ENCODE measurements around the gene TEX264. TPM values are rescaled to one million over a fixed set of nuclear protein-coding genes. Genes with fewer than 3 reads are reported as not detected.

The TEX264 gene
- total RNA-seq, 1 donor from 2014 or later = 43.1 TPM

DNA sequence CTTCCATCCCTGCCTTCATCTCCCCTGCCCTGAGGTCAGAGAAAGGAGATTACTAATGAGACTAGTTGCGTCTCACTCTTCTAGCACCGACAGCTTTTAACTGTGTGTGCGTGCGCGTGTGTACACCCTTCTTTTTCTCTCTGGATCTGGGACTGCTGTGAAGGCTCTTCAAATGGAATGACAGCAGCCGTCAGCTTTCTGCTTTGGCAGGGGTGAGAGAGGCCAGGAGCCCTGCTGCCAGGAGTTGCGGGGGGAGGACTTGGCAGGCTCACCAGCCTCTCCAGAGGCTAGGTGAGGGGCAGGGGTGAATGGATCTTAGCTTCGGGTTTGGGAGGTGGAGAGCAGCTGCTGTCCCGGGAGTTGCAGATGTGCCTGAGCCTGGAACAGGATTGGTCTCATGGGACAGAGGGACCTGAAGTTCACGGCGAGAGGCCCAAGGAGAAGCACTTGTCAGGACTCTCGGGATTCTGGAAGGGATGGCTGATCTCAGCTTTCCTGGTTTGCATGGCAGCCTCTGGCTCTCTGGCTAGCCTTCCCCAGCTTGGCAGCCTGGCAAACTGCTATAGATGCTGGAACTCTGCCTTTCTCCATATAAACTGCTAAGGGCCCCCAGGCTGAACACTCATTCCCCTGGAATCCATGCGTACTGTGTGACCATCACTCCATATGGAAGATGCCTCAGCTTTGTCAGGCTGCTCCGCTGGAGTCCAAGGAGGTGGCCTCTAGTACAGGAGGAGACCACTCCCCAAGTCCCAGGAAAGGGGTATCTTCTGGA lies 16.6 kb downstream of the TEX264 start:
- no peaks in the 10 kb centered on the region for H3K9me3 Mint-ChIP-seq
- DNase-seq (ENCODE audit: low spot score) = no peak
- no peaks in the 10 kb centered on the region for H3K27me3 Mint-ChIP-seq (ENCODE audit: low read depth)
- peak overlapping the region; percentile 83 for H3K27ac Mint-ChIP-seq
- peaks cover 49% of the 10 kb centered on the region for H3K36me3 Mint-ChIP-seq (ENCODE audit: low read depth)
- peaks cover 53% of the 10 kb centered on the region for H3K4me1 Mint-ChIP-seq (ENCODE audit: low read depth)
- intact Hi-C loops (cut with micrococcal nuclease) = loop anchor here (2.0 to 10.0 kb wide), 2 partner anchors 17 to 1073 kb away; partner anchors contain the start of genes CISH, MAPKAPK3 and TEX264
- no peak overlapping the region for H3K4me3 Mint-ChIP-seq (ENCODE audit: low read depth)

DNA sequence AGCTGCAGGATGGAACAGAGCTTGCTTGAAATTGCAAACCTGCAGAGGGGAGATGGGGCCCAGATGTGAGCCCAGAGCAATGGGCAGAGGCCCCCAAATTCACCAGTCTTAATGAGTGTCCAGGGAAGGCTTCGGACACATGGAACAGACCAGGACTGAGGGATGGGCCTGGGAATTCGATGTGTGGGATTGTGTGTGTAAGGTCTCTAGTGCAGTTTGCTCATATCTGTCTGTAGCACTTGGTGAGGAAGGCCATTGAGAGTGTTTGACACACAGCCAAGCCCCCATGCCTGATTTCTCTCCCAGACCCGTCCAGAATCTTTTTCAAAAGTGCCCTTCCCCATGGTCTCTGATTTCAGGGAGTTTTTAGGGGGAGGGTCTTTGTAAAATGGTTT lies 17.2 kb downstream of the TEX264 start:
- H3K9me3 Mint-ChIP-seq = no peaks in the 10 kb centered on the region
- no peaks in the 10 kb centered on the region for H3K27me3 Mint-ChIP-seq (ENCODE audit: low read depth)
- intact Hi-C loops (cut with micrococcal nuclease) = loop anchor here (10.0 kb wide), 1 partner anchor 1073 kb away; the partner anchor contains the start of genes CISH and MAPKAPK3
- peaks cover 49% of the 10 kb centered on the region for H3K36me3 Mint-ChIP-seq (ENCODE audit: low read depth)
- peaks cover 48% of the 10 kb centered on the region for H3K4me1 Mint-ChIP-seq (ENCODE audit: low read depth)
- no peak overlapping the region for H3K4me3 Mint-ChIP-seq (ENCODE audit: low read depth)
- no peak for DNase-seq (ENCODE audit: low spot score)
- peak overlapping the region; percentile 9 for H3K27ac Mint-ChIP-seq

DNA sequence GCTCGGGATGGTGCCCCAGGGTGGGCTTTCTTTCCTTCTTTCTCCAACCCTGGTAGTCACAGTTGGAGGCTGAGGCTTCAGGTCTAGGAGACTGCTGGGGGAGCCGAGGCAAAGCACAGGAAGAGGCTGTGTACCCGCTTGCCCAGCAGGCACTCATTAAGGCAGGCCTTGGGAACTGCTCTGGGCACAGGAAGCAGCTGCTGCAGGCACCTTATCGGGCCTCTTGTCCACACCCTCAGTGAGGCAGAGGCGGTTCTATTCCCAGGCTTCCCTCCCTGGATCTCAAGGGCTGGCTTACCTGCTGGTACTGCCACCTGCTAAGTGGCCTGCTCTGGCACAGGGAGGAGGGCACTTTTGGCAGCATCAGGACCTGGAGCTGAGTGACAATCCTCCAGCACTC lies 20.0 kb downstream of the TEX264 start:
- no peak overlapping the region for H3K4me3 Mint-ChIP-seq (ENCODE audit: low read depth)
- intact Hi-C loops (cut with micrococcal nuclease) = no loop called here
- peaks cover 29% of the 10 kb centered on the region for H3K4me1 Mint-ChIP-seq (ENCODE audit: low read depth)
- H3K27ac Mint-ChIP-seq = no peak overlapping the region
- no peaks in the 10 kb centered on the region for H3K27me3 Mint-ChIP-seq (ENCODE audit: low read depth)
- peaks cover 39% of the 10 kb centered on the region for H3K36me3 Mint-ChIP-seq (ENCODE audit: low read depth)
- no peaks in the 10 kb centered on the region for H3K9me3 Mint-ChIP-seq
- DNase-seq (ENCODE audit: low spot score) = no peak

DNA sequence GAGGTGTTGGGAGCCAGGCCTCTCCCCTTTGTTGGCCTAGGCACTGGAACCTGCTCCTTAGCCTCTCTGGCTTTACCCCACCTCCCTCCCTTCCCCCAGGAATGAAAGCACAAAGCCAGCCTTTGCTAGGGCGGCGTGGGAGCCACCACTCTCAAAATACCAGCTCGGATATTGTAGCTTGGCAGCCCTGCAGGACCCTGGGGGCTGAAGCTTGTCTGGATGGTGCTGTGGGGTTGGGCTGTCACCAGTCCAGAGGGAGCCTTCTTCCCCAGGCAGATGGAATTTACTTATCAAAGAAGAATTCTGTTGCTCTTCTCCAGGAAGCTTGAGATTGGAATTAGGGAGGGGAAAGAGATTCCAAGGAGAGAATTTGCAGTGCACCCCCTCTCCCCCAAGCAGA lies 20.9 kb downstream of the TEX264 start:
- Mint-ChIP-seq H3K27me3 (ENCODE audit: low read depth) (no peaks in the 10 kb centered on the region), H3K4me1 (ENCODE audit: low read depth) (peaks cover 19% of the 10 kb centered on the region), H3K4me3 (ENCODE audit: low read depth) (no peak overlapping the region), H3K9me3 (no peaks in the 10 kb centered on the region), H3K36me3 (ENCODE audit: low read depth) (peaks cover 29% of the 10 kb centered on the region), H3K27ac (no peak overlapping the region)
- intact Hi-C loops (cut with micrococcal nuclease) = no loop called here
- DNase-seq (ENCODE audit: low spot score) = no peak

DNA sequence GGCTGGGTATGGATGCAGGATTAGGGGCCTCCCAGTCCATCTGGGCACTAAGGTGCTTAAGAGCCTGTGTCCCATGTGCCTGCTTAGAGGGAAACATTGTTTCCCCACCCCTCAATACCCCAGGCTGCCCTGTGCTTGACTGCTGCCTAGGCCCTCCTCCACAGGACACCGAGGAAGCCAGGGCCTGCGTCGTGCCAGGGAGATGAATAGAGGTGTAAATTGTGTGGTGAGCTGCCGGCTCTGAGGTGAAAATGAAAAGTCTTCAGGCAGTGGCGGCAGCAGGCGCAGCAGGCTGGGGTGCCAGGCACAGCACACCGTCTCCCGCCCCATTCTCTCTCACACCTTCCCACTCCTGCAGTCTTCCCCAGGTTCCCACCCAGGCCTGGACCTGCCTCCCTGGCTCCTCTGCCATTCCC lies 21.9 kb downstream of the TEX264 start:
- Mint-ChIP-seq H3K4me3 (ENCODE audit: low read depth) (no peak overlapping the region), H3K9me3 (no peaks in the 10 kb centered on the region), H3K36me3 (ENCODE audit: low read depth) (peaks cover 21% of the 10 kb centered on the region), H3K4me1 (ENCODE audit: low read depth) (peaks cover 9% of the 10 kb centered on the region), H3K27ac (no peak overlapping the region), H3K27me3 (ENCODE audit: low read depth) (no peaks in the 10 kb centered on the region)
- intact Hi-C loops (cut with micrococcal nuclease) = no loop called here
- DNase-seq (ENCODE audit: low spot score) = no peak

DNA sequence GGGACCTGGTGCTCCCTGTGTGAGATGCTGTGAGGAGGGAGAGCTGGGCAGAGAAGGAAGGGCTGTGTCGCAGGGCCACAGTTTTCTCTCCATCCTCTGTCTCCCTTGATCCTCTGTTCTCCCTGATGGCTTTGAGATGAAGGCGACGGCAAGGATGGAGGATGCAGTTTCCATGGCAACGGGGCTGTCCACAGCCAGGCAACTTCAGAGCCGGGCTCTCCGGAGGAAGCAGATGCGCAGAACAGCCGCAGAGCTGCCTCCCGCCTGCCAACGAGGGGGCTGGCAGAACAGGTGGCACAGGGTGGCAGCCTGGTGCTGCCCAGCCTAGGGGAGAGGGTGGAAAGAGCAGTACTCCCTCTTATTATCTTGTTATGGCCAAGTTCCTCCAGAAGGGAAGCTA lies 25.9 kb downstream of the TEX264 start:
- Mint-ChIP-seq H3K36me3 (ENCODE audit: low read depth) (peaks cover 21% of the 10 kb centered on the region), H3K4me3 (ENCODE audit: low read depth) (no peak overlapping the region), H3K27ac (no peak overlapping the region), H3K27me3 (ENCODE audit: low read depth) (no peaks in the 10 kb centered on the region), H3K9me3 (no peaks in the 10 kb centered on the region), H3K4me1 (ENCODE audit: low read depth) (no peaks in the 10 kb centered on the region)
- no peak for DNase-seq (ENCODE audit: low spot score)
- intact Hi-C loops (cut with micrococcal nuclease) = no loop called here

DNA sequence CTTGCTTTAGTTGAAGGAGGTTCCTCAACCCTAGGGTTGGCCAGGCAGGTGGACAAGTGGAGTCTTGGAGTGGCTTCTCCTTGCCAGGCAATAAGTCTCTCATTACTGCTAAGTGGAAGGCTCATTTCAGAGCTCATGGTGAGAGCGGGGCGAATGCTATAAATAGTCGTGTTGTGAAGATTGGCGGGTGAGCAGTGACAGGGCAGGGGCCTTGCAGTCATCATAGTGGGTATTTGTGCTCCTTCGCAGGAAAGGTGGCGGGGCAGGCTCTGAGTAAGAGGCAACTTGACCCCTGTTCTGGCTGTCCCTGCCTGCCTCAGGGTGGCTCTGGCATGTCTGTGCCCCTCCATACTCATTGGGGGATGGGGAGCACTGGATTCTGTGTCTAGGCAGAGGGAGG lies 27.2 kb downstream of the TEX264 start:
- Mint-ChIP-seq H3K36me3 (ENCODE audit: low read depth) (peaks cover 21% of the 10 kb centered on the region), H3K4me3 (ENCODE audit: low read depth) (no peak overlapping the region), H3K27ac (no peak overlapping the region), H3K4me1 (ENCODE audit: low read depth) (no peaks in the 10 kb centered on the region), H3K27me3 (ENCODE audit: low read depth) (no peaks in the 10 kb centered on the region), H3K9me3 (no peaks in the 10 kb centered on the region)
- no peak for DNase-seq (ENCODE audit: low spot score)
- intact Hi-C loops (cut with micrococcal nuclease) = no loop called here

DNA sequence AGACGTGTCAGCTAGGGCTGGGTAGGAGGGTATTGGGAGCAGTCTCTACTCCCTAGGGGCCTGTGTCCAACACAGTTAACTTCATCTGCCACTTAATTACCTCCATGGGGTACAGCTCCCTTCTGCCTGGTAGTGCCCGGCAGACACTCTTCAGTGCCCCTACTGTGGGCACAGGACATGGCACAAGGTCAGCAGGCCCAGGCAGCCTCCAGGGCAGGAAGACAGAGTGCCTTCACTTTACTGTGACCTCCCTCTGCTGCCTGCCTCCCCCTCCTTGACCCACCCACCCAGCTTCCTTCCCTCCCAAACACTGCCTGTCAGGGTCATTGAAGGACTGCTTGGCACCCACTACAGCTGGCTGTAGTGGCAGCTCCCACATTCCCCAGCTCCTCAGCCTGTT lies 29.4 kb downstream of the TEX264 start:
- Mint-ChIP-seq H3K27me3 (ENCODE audit: low read depth) (no peaks in the 10 kb centered on the region), H3K36me3 (ENCODE audit: low read depth) (peaks cover 20% of the 10 kb centered on the region), H3K4me3 (ENCODE audit: low read depth) (no peak overlapping the region), H3K4me1 (ENCODE audit: low read depth) (no peaks in the 10 kb centered on the region), H3K27ac (no peak overlapping the region), H3K9me3 (no peaks in the 10 kb centered on the region)
- intact Hi-C loops (cut with micrococcal nuclease) = no loop called here
- DNase-seq (ENCODE audit: low spot score) = no peak

DNA sequence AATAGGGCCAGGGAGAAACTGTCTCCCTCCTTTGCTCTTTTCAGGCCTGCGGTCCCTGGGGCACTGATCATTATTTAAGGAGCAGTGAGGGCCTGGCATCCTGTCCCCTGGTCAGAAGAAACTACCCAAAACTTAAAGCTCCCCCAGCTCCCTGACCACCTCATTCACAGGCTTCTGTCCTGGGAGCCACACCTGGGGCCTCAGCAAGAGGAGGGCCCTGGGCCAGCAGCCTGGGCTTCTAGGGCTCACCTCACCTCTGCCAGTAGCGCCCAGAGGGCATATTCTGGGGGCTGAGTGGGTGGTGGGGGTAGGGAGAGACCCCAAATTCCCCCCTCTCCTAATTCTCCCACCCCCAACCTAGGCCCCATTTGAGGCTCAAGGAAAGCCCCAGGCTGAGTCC lies 31.1 kb downstream of the TEX264 start:
- DNase-seq (ENCODE audit: low spot score) = no peak
- no peak overlapping the region for H3K27ac Mint-ChIP-seq
- peaks cover 20% of the 10 kb centered on the region for H3K36me3 Mint-ChIP-seq (ENCODE audit: low read depth)
- H3K4me3 Mint-ChIP-seq (ENCODE audit: low read depth) = no peak overlapping the region
- no peaks in the 10 kb centered on the region for H3K27me3 Mint-ChIP-seq (ENCODE audit: low read depth)
- intact Hi-C loops (cut with micrococcal nuclease) = no loop called here
- no peaks in the 10 kb centered on the region for H3K9me3 Mint-ChIP-seq
- peaks cover 4% of the 10 kb centered on the region for H3K4me1 Mint-ChIP-seq (ENCODE audit: low read depth)

DNA sequence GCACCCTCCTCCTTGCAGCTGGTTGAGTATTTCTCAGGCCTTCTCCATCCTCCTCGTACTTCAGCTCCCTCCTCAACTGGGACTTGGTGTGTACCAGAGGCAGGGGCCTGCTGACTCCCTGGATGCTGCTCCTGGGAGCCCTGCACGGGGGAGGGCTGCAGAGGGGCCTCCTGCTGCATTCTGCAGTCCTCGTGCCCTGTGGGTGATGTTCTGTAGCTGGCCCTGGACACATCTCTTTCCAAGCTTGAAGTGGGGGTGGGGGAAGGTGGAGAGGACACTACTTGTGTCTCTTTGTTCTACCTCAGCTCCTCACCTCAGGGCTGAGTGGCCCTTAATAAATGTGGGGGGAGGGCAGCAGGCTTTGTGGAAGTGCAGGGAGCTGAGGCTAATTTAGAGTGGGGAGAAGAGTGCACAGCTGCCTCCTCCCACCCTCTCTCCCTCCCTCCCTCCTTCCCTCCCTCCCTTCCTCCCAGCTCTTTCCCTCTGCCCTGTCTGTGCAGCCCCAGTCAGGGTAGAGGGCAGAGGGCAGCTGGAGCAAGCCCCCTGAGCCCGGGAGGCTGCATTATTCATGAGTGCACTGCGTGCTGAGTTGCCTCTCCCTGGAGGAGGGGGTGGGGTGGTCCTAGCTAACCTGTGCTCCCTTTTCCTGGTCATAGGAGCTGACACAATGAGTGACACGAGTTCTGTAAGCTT lies 32.2 kb downstream of the TEX264 start:
- Mint-ChIP-seq H3K27ac (no peak overlapping the region), H3K27me3 (ENCODE audit: low read depth) (no peaks in the 10 kb centered on the region), H3K4me3 (ENCODE audit: low read depth) (no peak overlapping the region), H3K4me1 (ENCODE audit: low read depth) (peaks cover 4% of the 10 kb centered on the region), H3K36me3 (ENCODE audit: low read depth) (peaks cover 17% of the 10 kb centered on the region), H3K9me3 (no peaks in the 10 kb centered on the region)
- intact Hi-C loops (cut with micrococcal nuclease) = no loop called here
- no peak for DNase-seq (ENCODE audit: low spot score)

DNA sequence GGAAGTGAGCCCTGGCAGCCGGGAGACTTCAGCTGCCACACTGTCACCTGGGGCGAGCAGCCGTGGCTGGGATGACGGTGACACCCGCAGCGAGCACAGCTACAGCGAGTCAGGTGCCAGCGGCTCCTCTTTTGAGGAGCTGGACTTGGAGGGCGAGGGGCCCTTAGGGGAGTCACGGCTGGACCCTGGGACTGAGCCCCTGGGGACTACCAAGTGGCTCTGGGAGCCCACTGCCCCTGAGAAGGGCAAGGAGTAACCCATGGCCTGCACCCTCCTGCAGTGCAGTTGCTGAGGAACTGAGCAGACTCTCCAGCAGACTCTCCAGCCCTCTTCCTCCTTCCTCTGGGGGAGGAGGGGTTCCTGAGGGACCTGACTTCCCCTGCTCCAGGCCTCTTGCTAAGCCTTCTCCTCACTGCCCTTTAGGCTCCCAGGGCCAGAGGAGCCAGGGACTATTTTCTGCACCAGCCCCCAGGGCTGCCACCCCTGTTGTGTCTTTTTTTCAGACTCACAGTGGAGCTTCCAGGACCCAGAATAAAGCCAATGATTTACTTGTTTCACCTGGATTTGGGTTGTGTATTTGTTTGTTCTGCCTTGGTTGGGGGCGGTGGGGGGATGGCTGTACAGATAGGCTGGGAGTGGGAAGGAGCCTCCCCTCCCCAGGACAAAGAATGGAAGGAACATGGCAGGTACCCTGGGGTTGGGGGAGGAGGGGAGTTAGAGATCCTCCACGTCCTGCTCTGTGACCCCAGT lies 32.9 kb downstream of the TEX264 start:
- peaks cover 13% of the 10 kb centered on the region for H3K36me3 Mint-ChIP-seq (ENCODE audit: low read depth)
- intact Hi-C loops (cut with micrococcal nuclease) = no loop called here
- no peak overlapping the region for H3K27ac Mint-ChIP-seq
- no peak for DNase-seq (ENCODE audit: low spot score)
- peaks cover 4% of the 10 kb centered on the region for H3K4me1 Mint-ChIP-seq (ENCODE audit: low read depth)
- H3K27me3 Mint-ChIP-seq (ENCODE audit: low read depth) = no peaks in the 10 kb centered on the region
- no peak overlapping the region for H3K4me3 Mint-ChIP-seq (ENCODE audit: low read depth)
- no peaks in the 10 kb centered on the region for H3K9me3 Mint-ChIP-seq

DNA sequence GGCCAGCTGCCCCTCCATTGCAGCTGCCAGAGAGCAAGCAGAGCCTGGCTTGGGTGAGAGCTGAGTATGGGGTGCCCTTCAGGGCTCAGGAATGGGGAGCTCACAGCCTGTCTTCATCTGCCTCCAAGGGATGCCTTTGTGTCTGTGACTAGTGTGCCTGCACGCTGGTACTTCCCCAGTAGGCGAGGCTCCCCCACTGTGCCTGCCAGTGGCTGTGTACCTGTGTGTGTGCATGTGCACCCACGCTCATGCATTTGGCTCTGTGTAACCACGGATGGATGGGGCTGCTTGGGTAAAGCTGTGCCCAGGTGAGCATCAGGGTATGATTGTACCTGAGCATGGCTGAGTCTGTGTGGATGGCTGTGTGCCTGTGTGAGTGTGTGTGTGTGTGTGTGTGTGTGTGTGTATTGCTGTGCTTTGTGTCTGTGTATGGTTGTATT lies 33.5 kb downstream of the TEX264 start:
- intact Hi-C loops (cut with micrococcal nuclease) = no loop called here
- peaks cover 4% of the 10 kb centered on the region for H3K4me1 Mint-ChIP-seq (ENCODE audit: low read depth)
- no peaks in the 10 kb centered on the region for H3K27me3 Mint-ChIP-seq (ENCODE audit: low read depth)
- H3K4me3 Mint-ChIP-seq (ENCODE audit: low read depth) = no peak overlapping the region
- DNase-seq (ENCODE audit: low spot score) = no peak
- no peaks in the 10 kb centered on the region for H3K9me3 Mint-ChIP-seq
- peaks cover 8% of the 10 kb centered on the region for H3K36me3 Mint-ChIP-seq (ENCODE audit: low read depth)
- no peak overlapping the region for H3K27ac Mint-ChIP-seq
